HCT116 (cell line): ENCODE data around the gene SIX5. TPM values are rescaled to one million over a fixed set of nuclear protein-coding genes. Genes with fewer than 3 reads are reported as not detected.

Source experiments
- ATAC-seq: fragments of 200-7000 bp; cut with Tn5 transposase; 2 replicates; pipeline ENCODE4 v1.9.1; 2020; ENCODE audit warnings: mild to moderate bottlenecking, moderate library complexity
- BruUV-seq: library from RNA; stranded (reverse); fragments of 400-500 nt; replicated peaks from 2 replicates; lab custom pipeline; 2021; lab: Mats Ljungman, UMichigan
- CTCF ChIA-PET: fragments of 300-600 bp; sonication (Branson Sonifier 250); formaldehyde crosslinking; loops from one replicate; lab custom pipeline; 2021; ENCODE audit warnings: antibody characterized with exemption; lab: Charles Lee
- POLR2A ChIA-PET: fragments of 300-600, 350-600 bp; sonication (Branson Sonifier 250); formaldehyde crosslinking; loops from one replicate; lab custom pipeline; 2021; ENCODE audit warnings: antibody characterized with exemption; lab: Charles Lee
- RAD21 ChIA-PET, 2 experiments: fragments of 300-600 bp; sonication (Branson Sonifier 250); formaldehyde crosslinking; loops; one replicate each; lab custom pipeline; 2023; ENCODE audit warnings: low total read pairs in 2 of 2; ENCODE audit not compliant: uncharacterized antibody in 2 of 2, unreplicated experiment in 2 of 2, low non-redundant PET in 1 of 2; lab: Charles Lee
- DNase-seq: peaks from one replicate; pipeline ENCODE4 v3.0.0-alpha.2; 2010; ENCODE audit warnings: low read depth, low spot score
- H2AFZ ChIP-seq: fragments of 200-600 bp; shearing (Covaris generic), sonication (generic); 2 replicates; pipeline ENCODE4 v1.6.1; 2017; ENCODE audit warnings: low read depth, mixed run types, mixed read lengths, antibody characterized with exemption, low read length; ENCODE audit not compliant: poor library complexity, severe bottlenecking
- H3K27ac ChIP-seq: 2 replicates; pipeline ENCODE4 v1.5.1; 2012; ENCODE audit warnings: low read depth, low read length
- H3K27me3 ChIP-seq: fragments of 200-600 bp; sonication (generic); 2 replicates; pipeline ENCODE4 v1.6.1; 2016; ENCODE audit warnings: mixed run types, low read length, mixed read lengths; ENCODE audit not compliant: insufficient read depth
- H3K36me3 ChIP-seq, 2 experiments: fragments of 200-500 bp in 1 of 2; fragments of 200-600 bp in 1 of 2; sonication (Bioruptor generic) in 1 of 2; sonication (generic) in 1 of 2; 2 replicates each; pipeline versions ENCODE4 v1.5.1 to v1.6.1; 2014 to 2016; ENCODE audit warnings: low read length in 2 of 2, inconsistent platforms in 1 of 2, mixed read lengths in 1 of 2, mixed run types in 1 of 2; ENCODE audit not compliant: insufficient read depth in 2 of 2, control insufficient read depth in 1 of 2
- H3K4me1 ChIP-seq, 2 experiments: fragments of 200-600 bp in 1 of 2; sonication (generic) in 1 of 2; 2 replicates each; pipeline versions ENCODE4 v1.5.1 to v1.6.1; 2012 to 2017; ENCODE audit warnings: low read length in 2 of 2, inconsistent platforms in 1 of 2, mild to moderate bottlenecking in 1 of 2, mixed read lengths in 1 of 2, mixed run types in 1 of 2, moderate library complexity in 1 of 2; ENCODE audit not compliant: insufficient read depth in 2 of 2, control insufficient read depth in 1 of 2
- H3K4me2 ChIP-seq: fragments of 200-600 bp; sonication (generic); 2 replicates; pipeline ENCODE4 v1.6.1; 2017; ENCODE audit warnings: mixed run types, low read length, mixed read lengths
- H3K4me3 ChIP-seq, 2 experiments: fragments of 200-600 bp in 1 of 2; sonication (generic) in 1 of 2; replicated peaks in 1 of 2; 2 replicates each; pipeline ENCODE4 v1.5.1; 2011 to 2016; ENCODE audit warnings: low read length in 2 of 2, control low read depth in 1 of 2, low read depth in 1 of 2, mild to moderate bottlenecking in 1 of 2, mixed read lengths in 1 of 2, mixed run types in 1 of 2
- H3K79me2 ChIP-seq: fragments of 200-600 bp; sonication (generic); 2 replicates; pipeline ENCODE4 v1.6.1; 2017; ENCODE audit warnings: mild to moderate bottlenecking, mixed run types, low read length, moderate library complexity, mixed read lengths; ENCODE audit not compliant: insufficient read depth
- H3K9ac ChIP-seq: fragments of 200-600 bp; sonication (generic); 2 replicates; pipeline ENCODE4 v1.6.1; 2016; ENCODE audit warnings: low read length, mixed read lengths
- H3K9me2 ChIP-seq: fragments of 200-600 bp; sonication (generic), shearing (Covaris generic); 2 replicates; pipeline ENCODE4 v1.6.1; 2017; ENCODE audit warnings: mixed run types, mild to moderate bottlenecking, moderate library complexity; ENCODE audit not compliant: insufficient read depth
- H3K9me3 ChIP-seq, 2 experiments: fragments of 200-500 bp in 1 of 2; fragments of 200-600 bp in 1 of 2; sonication (Bioruptor generic) in 1 of 2; sonication (generic) in 1 of 2; 2 replicates each; pipeline ENCODE4 v1.6.1; 2014 to 2017; ENCODE audit warnings: low read length in 2 of 2, mixed read lengths in 2 of 2, inconsistent platforms in 1 of 2, low read depth in 1 of 2, mild to moderate bottlenecking in 1 of 2, mixed run types in 1 of 2, moderate library complexity in 1 of 2; ENCODE audit not compliant: control insufficient read depth in 1 of 2, insufficient read depth in 1 of 2
- H4K20me1 ChIP-seq: fragments of 200-600 bp; sonication (generic), shearing (Covaris generic); 2 replicates; pipeline ENCODE4 v1.6.1; 2017; ENCODE audit warnings: mixed run types, mild to moderate bottlenecking, moderate library complexity; ENCODE audit not compliant: insufficient read depth
- ATF3 ChIP-seq: IDR thresholded peaks from 2 replicates; pipeline ENCODE4 v1.6.1; 2012
- CBX3 ChIP-seq: IDR thresholded peaks from 2 replicates; pipeline ENCODE4 v1.6.1; 2012; ENCODE audit warnings: low read depth
- CEBPB ChIP-seq: IDR thresholded peaks from 2 replicates; pipeline ENCODE4 v1.6.1; 2012; ENCODE audit warnings: low read depth
- CTCF ChIP-seq, 3 experiments: fragments of 200-600 bp in 1 of 3; sonication (generic) in 1 of 3; IDR thresholded peaks in 2 of 3; conservative IDR thresholded peaks in 1 of 3; 2 replicates each; pipeline ENCODE4 v1.5.1; 2012 to 2017; ENCODE audit warnings: low read depth in 2 of 3, low read length in 2 of 3, antibody characterized with exemption in 1 of 3, borderline replicate concordance in 1 of 3, control low read depth in 1 of 3, mild to moderate bottlenecking in 1 of 3, mixed read lengths in 1 of 3, mixed run types in 1 of 3, moderate library complexity in 1 of 3; ENCODE audit not compliant: insufficient read depth in 1 of 3
- EGR1 ChIP-seq: IDR thresholded peaks from 2 replicates; pipeline ENCODE4 v1.6.1; 2012; ENCODE audit warnings: low read depth
- ELF1 ChIP-seq: IDR thresholded peaks from 2 replicates; pipeline ENCODE4 v1.6.1; 2012; ENCODE audit warnings: low read depth, borderline replicate concordance
- FOSL1 ChIP-seq: IDR thresholded peaks from 2 replicates; pipeline ENCODE4 v1.6.1; 2012; ENCODE audit warnings: low read depth
- JUND ChIP-seq: IDR thresholded peaks from 2 replicates; pipeline ENCODE4 v1.6.1; 2012
- POLR2A ChIP-seq: IDR thresholded peaks from 2 replicates; pipeline ENCODE4 v1.7.0; 2011; ENCODE audit warnings: borderline replicate concordance; ENCODE audit not compliant: insufficient read depth, insufficient read length; ENCODE audit errors: extremely low read depth
- RAD21 ChIP-seq: IDR thresholded peaks from 2 replicates; pipeline ENCODE4 v1.6.1; 2012; ENCODE audit warnings: low read depth, mild to moderate bottlenecking
- REST ChIP-seq: IDR thresholded peaks from 2 replicates; pipeline ENCODE4 v1.6.1; 2012; ENCODE audit warnings: low read depth
- SP1 ChIP-seq: IDR thresholded peaks from 2 replicates; pipeline ENCODE4 v1.6.1; 2012; ENCODE audit warnings: low read depth
- SRF ChIP-seq: IDR thresholded peaks from 2 replicates; pipeline ENCODE4 v1.6.1; 2012; ENCODE audit warnings: low read depth
- TCF7L2 ChIP-seq: IDR thresholded peaks from 2 replicates; pipeline ENCODE4 v1.7.0; 2011; ENCODE audit warnings: borderline replicate concordance, inconsistent platforms; ENCODE audit not compliant: insufficient read depth, insufficient read length; ENCODE audit errors: extremely low read depth
- YY1 ChIP-seq: IDR thresholded peaks from 2 replicates; pipeline ENCODE4 v1.6.1; 2011; ENCODE audit warnings: low read length, low read depth, moderate library complexity, mild to moderate bottlenecking; ENCODE audit not compliant: insufficient replicate concordance; ENCODE audit errors: extremely low read depth
- ZBTB33 ChIP-seq: IDR thresholded peaks from 2 replicates; pipeline ENCODE4 v1.6.1; 2011; ENCODE audit warnings: mild to moderate bottlenecking, low read length, moderate library complexity; ENCODE audit not compliant: insufficient replicate concordance; ENCODE audit errors: extremely low read depth
- ZFX ChIP-seq: fragments of 450-650 bp; IDR thresholded peaks from 2 replicates; pipeline ENCODE4 v1.6.1; 2017
- intact Hi-C: fragments of 100-400 bp; cut with micrococcal nuclease; formaldehyde crosslinking; loops from 2 replicates; pipeline ENCODE4 v1.10.0; 2022
- total RNA-seq: library from RNA; stranded (reverse); gene quantifications from one replicate; pipeline ENCODE4 v1.2.1, GENCODE V29; 2021; ENCODE audit not compliant: unreplicated experiment

The SIX5 gene
- total RNA-seq, 1 experiment from 2014 or later: 18.3 TPM

GRCh38 chr19:45747513-45747912, 21.5 kb downstream of the SIX5 start:
- no peaks in the 10 kb centered on the region for H3K9me3 ChIP-seq
- BruUV-seq: no TSS peak
- H3K4me1 ChIP-seq: no peaks in the 10 kb centered on the region
- no peaks in the 10 kb centered on the region for H3K36me3 ChIP-seq
- H3K27me3 ChIP-seq: no peaks in the 10 kb centered on the region
- RAD21 ChIA-PET: no interaction called here
- TF ChIP-seq JUND (no peak), YY1 (no peak), CTCF (IDR thresholded peaks at IDR 0.05 in 2 of 3, conservative IDR thresholded peaks at IDR 0.05 in 1 of 3; ENCODE audit: borderline replicate concordance in 1 of 3, insufficient read depth in 1 of 3, low read depth in 2 of 3, low read length in 2 of 3) (no peak), RAD21 (no peak), ELF1 (no peak), POLR2A (no peak), ZBTB33 (no peak), FOSL1 (no peak), TCF7L2 (no peak), SRF (no peak), REST (no peak), ZFX (no peak), CEBPB (no peak), SP1 (no peak), EGR1 (no peak), ATF3 (no peak), CBX3 (no peak)
- POLR2A ChIA-PET: no interaction called here
- ATAC-seq: no peak
- no peak overlapping the region for H2AFZ ChIP-seq
- H3K9ac ChIP-seq: no peak overlapping the region
- no peaks in the 10 kb centered on the region for H3K79me2 ChIP-seq
- CTCF ChIA-PET: no interaction called here
- no peak overlapping the region for H3K4me2 ChIP-seq
- no peak for DNase-seq
- no peaks in the 10 kb centered on the region for H3K9me2 ChIP-seq
- H3K27ac ChIP-seq: no peak overlapping the region
- no peak overlapping the region for H3K4me3 ChIP-seq
- no peaks in the 10 kb centered on the region for H4K20me1 ChIP-seq
- intact Hi-C loops: no loop called here
